ENCODE results near the gene KLK10.

DNA sequence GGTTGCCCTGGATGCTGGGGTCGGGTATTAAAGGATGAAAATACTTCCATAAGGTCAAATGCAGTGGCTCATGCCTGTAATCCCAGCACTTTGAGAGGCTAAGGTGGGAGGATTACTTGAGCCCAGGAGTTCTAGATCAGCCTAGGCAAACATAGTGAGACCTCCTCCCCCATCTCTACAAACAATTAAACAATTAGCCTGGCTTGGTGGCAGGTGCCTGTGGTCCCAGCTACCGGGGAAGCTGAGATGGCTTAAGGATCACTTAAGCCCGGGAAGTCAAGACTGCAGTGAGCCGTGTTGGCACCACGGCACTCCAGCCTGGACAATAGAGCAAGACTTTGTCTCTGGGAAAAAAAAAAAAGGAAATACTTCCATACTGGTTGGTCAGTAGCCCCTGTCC is 5.4 kb upstream of the KLK10 start:
- TF ChIP-seq POLR2AphosphoS5 (IDR thresholded peaks at IDR 0.05; ENCODE audit: low read depth, low read length) (no peak), POLR2A (IDR thresholded peaks at IDR 0.05; ENCODE audit: borderline replicate concordance, extremely low read depth, insufficient read depth, insufficient read length) (no peak), CEBPB (IDR thresholded peaks at IDR 0.05; ENCODE audit: low read depth) (no peak), EZH2 (IDR thresholded peaks at IDR 0.05) (no peak), YY1 (IDR thresholded peaks at IDR 0.05; ENCODE audit: extremely low read depth, insufficient replicate concordance, low read depth, low read length) (no peak), JUND (IDR thresholded peaks at IDR 0.05) (no peak), ZFX (IDR thresholded peaks at IDR 0.05) (no peak)
- TF ChIP-seq, protein P1, sequence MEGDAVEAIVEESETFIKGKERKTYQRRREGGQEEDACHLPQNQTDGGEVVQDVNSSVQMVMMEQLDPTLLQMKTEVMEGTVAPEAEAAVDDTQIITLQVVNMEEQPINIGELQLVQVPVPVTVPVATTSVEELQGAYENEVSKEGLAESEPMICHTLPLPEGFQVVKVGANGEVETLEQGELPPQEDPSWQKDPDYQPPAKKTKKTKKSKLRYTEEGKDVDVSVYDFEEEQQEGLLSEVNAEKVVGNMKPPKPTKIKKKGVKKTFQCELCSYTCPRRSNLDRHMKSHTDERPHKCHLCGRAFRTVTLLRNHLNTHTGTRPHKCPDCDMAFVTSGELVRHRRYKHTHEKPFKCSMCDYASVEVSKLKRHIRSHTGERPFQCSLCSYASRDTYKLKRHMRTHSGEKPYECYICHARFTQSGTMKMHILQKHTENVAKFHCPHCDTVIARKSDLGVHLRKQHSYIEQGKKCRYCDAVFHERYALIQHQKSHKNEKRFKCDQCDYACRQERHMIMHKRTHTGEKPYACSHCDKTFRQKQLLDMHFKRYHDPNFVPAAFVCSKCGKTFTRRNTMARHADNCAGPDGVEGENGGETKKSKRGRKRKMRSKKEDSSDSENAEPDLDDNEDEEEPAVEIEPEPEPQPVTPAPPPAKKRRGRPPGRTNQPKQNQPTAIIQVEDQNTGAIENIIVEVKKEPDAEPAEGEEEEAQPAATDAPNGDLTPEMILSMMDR (IDR thresholded peaks at IDR 0.05 in 2 of 3, conservative IDR thresholded peaks at IDR 0.05 in 1 of 3; ENCODE audit: borderline replicate concordance in 1 of 3, insufficient read depth in 1 of 3, low read depth in 2 of 3, low read length in 2 of 3): no peak
- TF ChIP-seq, protein P2, sequence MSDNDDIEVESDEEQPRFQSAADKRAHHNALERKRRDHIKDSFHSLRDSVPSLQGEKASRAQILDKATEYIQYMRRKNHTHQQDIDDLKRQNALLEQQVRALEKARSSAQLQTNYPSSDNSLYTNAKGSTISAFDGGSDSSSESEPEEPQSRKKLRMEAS (IDR thresholded peaks at IDR 0.05): no peak
